SK-N-SH (cell line): ENCODE measurements around the gene BMPR1A.

Experiments used
- CTCF ChIP-seq: fragments of 200-600 bp; sonication (generic); IDR thresholded peaks from 2 replicates; pipeline ENCODE4 v1.6.1; 2017; ENCODE audit warnings: antibody characterized with exemption, mild to moderate bottlenecking, moderate library complexity
- EP300 ChIP-seq, 2 experiments: IDR thresholded peaks; 2 replicates each; pipeline versions ENCODE4 v1.4.0 to v1.6.1; 2012; ENCODE audit warnings: borderline replicate concordance in 1 of 2, low read depth in 1 of 2, low read length in 1 of 2
- EZH2phosphoT487 ChIP-seq: fragments of 200-600 bp; sonication (generic); IDR thresholded peaks from 2 replicates; pipeline ENCODE4 v1.6.1; 2017; ENCODE audit warnings: low read depth, mixed run types, mild to moderate bottlenecking, antibody characterized with exemption, moderate library complexity, borderline replicate concordance
- RFX5 ChIP-seq: IDR thresholded peaks from 2 replicates; pipeline ENCODE4 v1.6.1; 2012; ENCODE audit warnings: mild to moderate bottlenecking, improper control_type of control experiment, low read length
- SIN3A ChIP-seq: IDR thresholded peaks from 2 replicates; pipeline ENCODE4 v1.6.1; 2012; ENCODE audit warnings: low read depth, mild to moderate bottlenecking, low read length, moderate library complexity, borderline replicate concordance
- TAF1 ChIP-seq: IDR thresholded peaks from 2 replicates; pipeline ENCODE4 v1.6.1; 2012; ENCODE audit warnings: low read depth, mild to moderate bottlenecking, low read length, moderate library complexity, borderline replicate concordance

GRCh38 chr10:86918022-86918471 lies 161.6 kb downstream of the BMPR1A start:
- TF ChIP-seq TAF1 (no peak), CTCF (no peak), RFX5 (no peak), EP300 (IDR thresholded peaks at IDR 0.05; ENCODE audit: borderline replicate concordance in 1 of 2, low read depth in 1 of 2, low read length in 1 of 2) (no peak), SIN3A (no peak), EZH2phosphoT487 (no peak)
